GM18505 (cell line): Measurements from ENCODE around the gene ITPK1.

Source experiments
- ATAC-seq: cut with Tn5 transposase; IDR thresholded peaks from one replicate; pipeline ENCODE4 v1.9.1; 2021; ENCODE audit not compliant: unreplicated experiment
- POLR2A ChIP-seq: IDR thresholded peaks from 4 replicates; pipeline ENCODE4 v1.6.1; 2011; ENCODE audit warnings: borderline replicate concordance; ENCODE audit not compliant: insufficient read depth, insufficient read length; ENCODE audit errors: extremely low read depth

Gene ITPK1

GRCh38 chr14:92982956-92983355 lies 132.8 kb downstream of the ITPK1 start:
- TF ChIP-seq POLR2A: no peak
- ATAC-seq: no peak

GRCh38 chr14:92981726-92982125 lies 134.0 kb downstream of the ITPK1 start:
- ATAC-seq: no peak
- no peak for TF ChIP-seq POLR2A

- TF ChIP-seq POLR2A: no peak
- ATAC-seq: no peak
Measured at GRCh38 chr14:92980866-92981265, 134.9 kb downstream of the ITPK1 start.

- no peak for ATAC-seq
Measured at GRCh38 chr14:92978229-92979021, 137.3 kb downstream of the ITPK1 start.

GRCh38 chr14:92976268-92976667 lies 139.5 kb downstream of the ITPK1 start:
- no peak for TF ChIP-seq POLR2A
- ATAC-seq: no peak

More at GRCh38 chr14:92978229-92979021, 137.3 kb downstream of the ITPK1 start:
- no peak for TF ChIP-seq POLR2A

DNA sequence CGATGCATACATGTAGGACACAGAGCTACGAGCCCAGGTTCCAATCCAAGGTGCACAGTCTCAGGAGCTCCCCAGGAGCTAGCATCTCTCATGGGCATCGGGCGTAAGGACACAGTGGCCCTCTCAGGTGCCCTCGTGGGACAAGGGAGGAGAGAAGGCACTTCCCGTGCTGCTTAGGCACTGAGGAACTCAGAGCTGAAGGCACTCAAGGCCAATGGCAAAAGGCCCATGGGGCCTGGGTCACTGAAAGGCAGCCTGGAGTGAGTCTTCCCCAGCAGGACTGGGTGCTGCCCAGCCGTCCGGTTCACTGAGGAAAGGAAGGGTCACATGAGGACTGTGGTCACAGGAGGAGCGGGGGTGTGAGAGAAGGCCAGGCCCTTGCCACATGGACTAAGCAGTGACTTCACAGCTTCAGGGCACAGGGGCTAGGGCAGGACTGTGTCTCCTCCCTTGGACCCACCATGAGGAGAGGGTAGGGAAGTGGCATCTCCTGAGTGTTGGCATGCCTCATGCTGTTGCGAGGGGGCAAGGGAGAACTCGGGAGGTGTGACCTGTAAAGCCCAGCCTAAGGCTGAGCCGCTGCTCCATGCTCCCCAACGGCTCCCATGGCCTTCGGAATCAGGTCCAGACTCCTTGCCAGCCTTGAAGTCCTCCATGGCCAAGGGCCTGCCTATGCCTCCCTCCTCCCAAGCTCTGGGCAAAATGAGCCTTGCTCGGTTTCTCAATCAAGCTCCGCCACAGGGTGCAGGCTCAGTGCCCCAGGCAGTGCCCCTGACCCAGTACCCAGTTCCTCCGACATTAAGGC lies 141.0 kb downstream of the ITPK1 start:
- no peak for ATAC-seq
- no peak for TF ChIP-seq POLR2A

DNA sequence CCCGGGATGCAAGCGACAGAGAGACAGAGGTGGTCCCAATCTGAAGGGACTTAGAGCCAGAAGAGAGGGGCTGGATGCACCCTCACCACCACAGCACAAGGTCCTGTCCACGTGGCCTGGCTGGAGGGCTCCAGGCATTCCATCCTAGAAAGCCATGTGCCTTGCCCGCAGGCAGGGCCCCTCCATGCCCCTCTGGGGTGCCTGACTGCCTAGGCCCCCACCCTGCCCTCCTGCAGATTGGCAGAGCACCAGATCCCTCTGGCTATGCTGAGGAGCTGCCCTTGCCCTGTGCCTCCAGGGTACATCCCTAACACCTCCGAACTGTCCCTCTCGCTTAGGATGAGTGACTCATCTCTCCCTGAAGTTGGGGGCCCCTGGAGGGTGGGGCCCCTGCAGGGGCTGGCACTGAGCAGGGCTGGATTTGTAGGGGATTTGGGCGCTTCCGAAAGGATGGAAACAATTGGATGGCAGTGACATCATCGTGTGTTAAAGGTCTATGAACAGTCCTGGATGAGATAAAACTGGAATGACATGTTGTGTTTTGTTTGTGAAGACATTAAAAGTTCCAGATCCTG lies 141.8 kb downstream of the ITPK1 start:
- no peak for TF ChIP-seq POLR2A
- ATAC-seq: no peak

- no peak for TF ChIP-seq POLR2A
- no peak for ATAC-seq
Measured at GRCh38 chr14:92973261-92973797, 142.4 kb downstream of the ITPK1 start.

- ATAC-seq: no peak
- no peak for TF ChIP-seq POLR2A
Measured at GRCh38 chr14:92971601-92972180, 144.0 kb downstream of the ITPK1 start.

DNA sequence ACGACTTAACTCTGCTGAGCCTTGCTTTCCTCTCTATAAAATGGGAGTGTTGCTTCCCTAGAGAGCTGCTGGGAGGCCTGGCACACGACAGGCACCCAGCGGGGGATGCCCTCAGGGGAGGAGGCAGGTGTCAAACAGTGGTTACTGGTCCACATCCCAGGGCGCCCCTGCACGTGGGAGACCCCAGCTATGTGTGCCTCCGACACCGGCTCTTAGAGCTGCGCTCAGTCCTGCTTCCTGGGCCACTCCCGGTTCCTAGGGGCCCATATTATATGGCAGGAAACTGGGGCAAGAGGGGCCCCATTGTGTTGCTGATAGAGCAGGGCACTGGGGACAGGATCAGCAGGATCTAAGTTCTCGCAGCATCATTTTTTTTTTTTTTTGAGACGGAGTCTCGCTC lies 145.5 kb downstream of the ITPK1 start:
- ATAC-seq: no peak
- no peak for TF ChIP-seq POLR2A

DNA sequence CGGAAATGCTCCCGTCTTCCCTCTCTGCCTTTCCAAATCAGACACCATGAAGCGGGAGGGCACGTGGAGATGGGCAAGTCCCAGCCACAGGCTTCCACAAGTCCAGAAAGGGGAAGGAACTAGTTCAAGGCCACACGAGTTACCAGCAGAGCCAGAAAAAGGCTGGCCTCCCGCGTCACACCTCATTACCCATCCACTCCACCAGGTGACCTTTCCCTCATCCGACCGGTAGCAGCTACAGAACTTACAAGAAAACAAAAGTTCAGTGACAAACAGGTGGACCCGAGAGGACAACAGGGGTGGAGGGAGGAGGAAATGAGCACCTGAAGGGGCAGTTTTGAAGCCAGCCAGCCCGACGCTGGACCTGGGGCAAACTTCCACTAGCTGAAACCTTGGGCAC lies 145.9 kb downstream of the ITPK1 start:
- TF ChIP-seq POLR2A: no peak
- no peak for ATAC-seq

- TF ChIP-seq POLR2A: no peak
- ATAC-seq: no peak
Measured at GRCh38 chr14:92969430-92969829, 146.3 kb downstream of the ITPK1 start.

- no peak for TF ChIP-seq POLR2A
- ATAC-seq: no peak
Measured at GRCh38 chr14:92968291-92969020, 147.3 kb downstream of the ITPK1 start.

DNA sequence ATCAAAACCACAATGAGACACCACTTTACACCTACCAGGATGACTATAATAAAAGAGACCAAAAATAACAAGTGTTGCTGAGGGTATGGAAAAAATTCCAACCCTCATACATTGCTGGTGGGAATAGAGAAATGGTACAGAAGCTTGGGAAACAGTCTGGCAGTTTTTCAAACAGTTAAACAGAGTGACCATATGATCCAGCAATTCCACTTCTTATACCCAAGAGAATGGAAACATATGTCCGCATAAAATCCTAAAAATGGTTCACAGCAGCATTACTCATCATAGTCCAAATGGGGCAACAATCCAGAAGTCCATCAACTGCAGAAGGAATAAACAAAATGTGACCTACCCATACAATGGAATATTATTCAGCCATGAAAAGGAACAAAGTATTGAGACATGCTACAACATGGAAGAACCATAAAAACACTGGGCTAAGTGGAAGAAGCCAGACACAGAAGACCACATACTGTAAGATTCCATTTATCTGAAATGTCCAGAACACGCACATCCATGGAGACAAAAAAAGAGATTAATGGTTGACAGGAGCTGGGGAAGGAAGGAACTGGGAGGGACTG lies 148.3 kb downstream of the ITPK1 start:
- ATAC-seq: no peak
- no peak for TF ChIP-seq POLR2A
